CD14-positive monocyte (primary cell): Measurements from ENCODE around the gene NKAIN2. TPM values are rescaled to one million over a fixed set of nuclear protein-coding genes. Genes with fewer than 3 reads are reported as not detected.

Source experiments
- DNase-seq, 3 donors: peaks; one replicate each; pipeline ENCODE4 v3.0.0-alpha.2; 2011 to 2022
- H2AFZ ChIP-seq: 2 replicates; pipeline ENCODE4 v1.6.0; 2012; ENCODE audit warnings: mild to moderate bottlenecking, low read depth, low read length, inconsistent platforms; ENCODE audit not compliant: insufficient read depth, poor library complexity, severe bottlenecking
- H3K27ac ChIP-seq, 2 donors: 1 replicate in 1 of 2; 2 replicates in 1 of 2; pipeline ENCODE4 v1.5.1; 2012 to 2013; ENCODE audit warnings: low read length in 2 of 2, control low read depth in 1 of 2, inconsistent platforms in 1 of 2, low read depth in 1 of 2, mild to moderate bottlenecking in 1 of 2
- H3K27me3 ChIP-seq, 2 donors: one replicate each; pipeline versions ENCODE4 v1.6.0 to v1.6.1; 2011 to 2013; ENCODE audit warnings: low read length in 2 of 2; ENCODE audit not compliant: control insufficient read depth in 2 of 2, insufficient read depth in 2 of 2
- H3K36me3 ChIP-seq, 2 donors: replicated peaks in 1 of 2; 1 replicate in 1 of 2; 2 replicates in 1 of 2; pipeline versions ENCODE4 v1.5.1 to v1.6.1; 2012 to 2013; ENCODE audit warnings: low read length in 2 of 2, control low read depth in 1 of 2, inconsistent platforms in 1 of 2, mild to moderate bottlenecking in 1 of 2; ENCODE audit not compliant: insufficient read depth in 2 of 2, control insufficient read depth in 1 of 2
- H3K4me1 ChIP-seq, 2 donors: 1 replicate in 1 of 2; 2 replicates in 1 of 2; pipeline versions ENCODE4 v1.5.1 to v1.6.1; 2012 to 2013; ENCODE audit warnings: low read length in 2 of 2, control low read depth in 1 of 2, inconsistent platforms in 1 of 2, mild to moderate bottlenecking in 1 of 2, moderate library complexity in 1 of 2; ENCODE audit not compliant: insufficient read depth in 2 of 2, control insufficient read depth in 1 of 2
- H3K4me2 ChIP-seq: replicated peaks from 2 replicates; pipeline ENCODE3; 2012; ENCODE audit warnings: low read length, moderate library complexity, mild to moderate bottlenecking; ENCODE audit not compliant: poor library complexity, severe bottlenecking; ENCODE audit errors: extremely low read depth
- H3K4me3 ChIP-seq, 3 experiments: fragments of 200-600 bp in 1 of 3; sonication (generic) in 1 of 3; replicated peaks in 1 of 3; 1 replicate in 2 of 3; 2 replicates in 1 of 3; pipeline ENCODE4 v1.5.1; 2011 to 2013; ENCODE audit warnings: low read length in 3 of 3, mild to moderate bottlenecking in 3 of 3, control low read depth in 2 of 3, low read depth in 2 of 3, inconsistent platforms in 1 of 3, moderate library complexity in 1 of 3
- H3K79me2 ChIP-seq: 2 replicates; pipeline ENCODE4 v1.6.0; 2012; ENCODE audit warnings: mild to moderate bottlenecking, control low read depth, inconsistent platforms, low read length, moderate library complexity; ENCODE audit not compliant: insufficient read depth
- H3K9ac ChIP-seq: 2 replicates; pipeline ENCODE4 v1.6.0; 2017; ENCODE audit warnings: low read length, mild to moderate bottlenecking; ENCODE audit not compliant: insufficient read depth, poor library complexity, severe bottlenecking
- H3K9me3 ChIP-seq, 2 donors: replicated peaks in 1 of 2; 1 replicate in 1 of 2; 2 replicates in 1 of 2; pipeline versions ENCODE4 v1.5.1 to v1.6.1; 2012 to 2013; ENCODE audit warnings: low read length in 2 of 2, control low read depth in 1 of 2; ENCODE audit not compliant: control insufficient read depth in 1 of 2, insufficient read depth in 1 of 2
- H4K20me1 ChIP-seq: 2 replicates; pipeline ENCODE4 v1.6.0; 2012; ENCODE audit warnings: mild to moderate bottlenecking, low read length, control low read depth, moderate library complexity; ENCODE audit not compliant: insufficient read depth
- H3K27ac Mint-ChIP-seq, 7 donors: one replicate each; pipeline ENCODE4 v1.8.0; 2020; ENCODE audit warnings: mild to moderate bottlenecking in 7 of 7, mixed read lengths in 7 of 7, moderate library complexity in 6 of 7, inconsistent platforms in 2 of 7
- H3K27me3 Mint-ChIP-seq, 3 donors: one replicate each; pipeline ENCODE4 v1.8.0; 2021 to 2022; ENCODE audit warnings: low read depth in 3 of 3, mild to moderate bottlenecking in 3 of 3, mixed read lengths in 3 of 3, moderate library complexity in 3 of 3, inconsistent platforms in 1 of 3
- H3K36me3 Mint-ChIP-seq, 2 donors: one replicate each; pipeline ENCODE4 v1.8.0; 2020; ENCODE audit warnings: mixed read lengths in 2 of 2, inconsistent platforms in 1 of 2, mild to moderate bottlenecking in 1 of 2
- H3K4me1 Mint-ChIP-seq: one replicate; pipeline ENCODE4 v1.8.0; 2020; ENCODE audit warnings: mild to moderate bottlenecking, mixed read lengths
- H3K4me3 Mint-ChIP-seq, 2 donors: one replicate each; pipeline ENCODE4 v1.8.0; 2020; ENCODE audit warnings: mild to moderate bottlenecking in 2 of 2, mixed read lengths in 2 of 2, moderate library complexity in 1 of 2
- H3K9me3 Mint-ChIP-seq, 7 donors: one replicate each; pipeline ENCODE4 v1.8.0; 2020 to 2022; ENCODE audit warnings: mixed read lengths in 7 of 7, mild to moderate bottlenecking in 6 of 7, moderate library complexity in 6 of 7, inconsistent platforms in 2 of 7
- WGBS: methylation state at CpG from one replicate; pipeline ENCODE4 v1.1.5; 2013; ENCODE audit warnings: missing lambda C conversion rate; ENCODE audit not compliant: insufficient coverage; 5-methylcytosine and 5-hydroxymethylcytosine counted together
- intact Hi-C, 2 donors: fragments of 100-400 bp; cut with micrococcal nuclease; formaldehyde crosslinking; loops; one replicate each; pipeline versions ENCODE4 v1.15.0 to v1.15.1; 2023
- polyA plus RNA-seq, 3 donors: library from polyadenylated mRNA; depleted of rRNA in 1 of 3; unstranded in 2 of 3; stranded (reverse) in 1 of 3; fragments of 300-500 nt in 2 of 3; fragments of >200 nt in 1 of 3; fragmentation: Illumina TruSeq in 2 of 3; gene quantifications; 1 replicate in 2 of 3; 2 replicates in 1 of 3; pipeline ENCODE4 v1.2.3, GENCODE V29; 2012 to 2021
- TF ChIP-seq, protein P1 (sequence below): fragments of 200-600 bp; IDR thresholded peaks from one replicate; pipeline ENCODE4 v1.8.0; 2022; ENCODE audit warnings: antibody characterized with exemption, mild to moderate bottlenecking

Gene NKAIN2
- polyA plus RNA-seq, 3 donors: not detected

DNA sequence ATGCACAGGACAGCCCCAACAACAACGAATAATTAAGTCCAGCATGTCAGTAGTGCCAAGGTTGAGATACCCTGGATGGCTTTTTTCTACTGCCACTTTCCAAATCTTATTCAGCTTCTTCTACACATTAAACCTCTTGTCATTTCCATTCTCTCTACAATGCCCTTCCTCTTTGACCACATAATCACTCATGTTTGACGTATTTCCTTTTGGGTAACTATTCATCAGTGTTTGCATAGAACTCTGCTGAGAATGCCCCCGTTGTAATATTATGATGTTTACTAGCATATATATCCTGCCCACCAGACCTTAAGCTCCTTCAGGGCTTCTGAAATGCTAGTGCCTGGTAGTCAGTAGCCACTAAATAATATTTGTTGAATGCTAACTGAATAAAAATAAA lies 643.3 kb downstream of the NKAIN2 start:
- Mint-ChIP-seq H3K27ac (no peak overlapping the region), H3K27me3 (peaks cover 0 to 1% (median 0%) of the 10 kb centered on the region in 3 donors), H3K4me1 (peaks cover 6% of the 10 kb centered on the region), H3K36me3 (no peaks in the 10 kb centered on the region), H3K9me3 (peaks cover 0 to 3% (median 0%) of the 10 kb centered on the region in 7 donors), H3K4me3 (no peak overlapping the region)
- no peak for DNase-seq
- Histone ChIP-seq H3K27me3 (no peaks in the 10 kb centered on the region), H3K9ac (no peak overlapping the region), H3K36me3 (no peaks in the 10 kb centered on the region), H3K4me3 (no peak overlapping the region), H3K4me2 (no peak overlapping the region), H3K9me3 (no peaks in the 10 kb centered on the region), H2AFZ (no peak overlapping the region), H3K27ac (no peak overlapping the region), H4K20me1 (no peaks in the 10 kb centered on the region), H3K4me1 (no peaks in the 10 kb centered on the region), H3K79me2 (no peaks in the 10 kb centered on the region)
- TF ChIP-seq, protein P1, sequence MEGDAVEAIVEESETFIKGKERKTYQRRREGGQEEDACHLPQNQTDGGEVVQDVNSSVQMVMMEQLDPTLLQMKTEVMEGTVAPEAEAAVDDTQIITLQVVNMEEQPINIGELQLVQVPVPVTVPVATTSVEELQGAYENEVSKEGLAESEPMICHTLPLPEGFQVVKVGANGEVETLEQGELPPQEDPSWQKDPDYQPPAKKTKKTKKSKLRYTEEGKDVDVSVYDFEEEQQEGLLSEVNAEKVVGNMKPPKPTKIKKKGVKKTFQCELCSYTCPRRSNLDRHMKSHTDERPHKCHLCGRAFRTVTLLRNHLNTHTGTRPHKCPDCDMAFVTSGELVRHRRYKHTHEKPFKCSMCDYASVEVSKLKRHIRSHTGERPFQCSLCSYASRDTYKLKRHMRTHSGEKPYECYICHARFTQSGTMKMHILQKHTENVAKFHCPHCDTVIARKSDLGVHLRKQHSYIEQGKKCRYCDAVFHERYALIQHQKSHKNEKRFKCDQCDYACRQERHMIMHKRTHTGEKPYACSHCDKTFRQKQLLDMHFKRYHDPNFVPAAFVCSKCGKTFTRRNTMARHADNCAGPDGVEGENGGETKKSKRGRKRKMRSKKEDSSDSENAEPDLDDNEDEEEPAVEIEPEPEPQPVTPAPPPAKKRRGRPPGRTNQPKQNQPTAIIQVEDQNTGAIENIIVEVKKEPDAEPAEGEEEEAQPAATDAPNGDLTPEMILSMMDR: no peak
- intact Hi-C loops: no loop called here
- 0% methylated on average over 1 of the region's 3 CpGs for WGBS

DNA sequence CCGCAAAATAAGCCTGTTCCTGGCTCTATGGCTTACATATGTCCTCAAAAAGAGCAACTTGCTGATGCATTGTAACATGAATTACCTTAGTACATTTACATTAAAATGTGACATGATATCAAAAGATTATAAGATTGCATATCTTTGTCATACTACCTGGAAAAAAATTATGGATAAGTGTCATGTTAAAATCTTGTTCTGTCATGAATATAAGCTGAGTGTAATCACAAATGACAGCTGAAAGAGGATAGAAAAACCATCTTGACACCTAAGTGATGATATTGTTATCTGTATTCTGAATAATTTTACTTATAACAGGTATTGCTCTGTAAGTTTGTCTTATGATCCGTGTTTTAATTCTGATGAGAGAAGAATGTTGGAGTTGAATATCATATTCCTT lies 655.6 kb downstream of the NKAIN2 start:
- no peak overlapping the region for H3K4me3 Mint-ChIP-seq
- intact Hi-C loops: no loop called here
- Histone ChIP-seq H3K79me2 (no peaks in the 10 kb centered on the region), H3K4me1 (no peaks in the 10 kb centered on the region), H3K9ac (no peak overlapping the region), H3K27ac (no peak overlapping the region), H3K27me3 (no peaks in the 10 kb centered on the region), H3K9me3 (no peaks in the 10 kb centered on the region), H4K20me1 (no peaks in the 10 kb centered on the region), H2AFZ (no peak overlapping the region), H3K36me3 (no peaks in the 10 kb centered on the region), H3K4me2 (no peak overlapping the region), H3K4me3 (no peak overlapping the region)
- H3K27me3 Mint-ChIP-seq: no peaks in the 10 kb centered on the region
- peaks cover 0 to 4% (median 0%) of the 10 kb centered on the region in 7 donors for H3K9me3 Mint-ChIP-seq
- no peak for DNase-seq
- no peaks in the 10 kb centered on the region for H3K36me3 Mint-ChIP-seq
- WGBS: no CpG with 5 or more reads among the region's 2 CpGs
- TF ChIP-seq, protein P1: no peak
- no peaks in the 10 kb centered on the region for H3K4me1 Mint-ChIP-seq
- H3K27ac Mint-ChIP-seq: no peak overlapping the region
